Body of pancreas (tissue), 4 donors: ENCODE data around the gene CRACDL.

Experiments used
- POLR2A ChIP-seq, 3 donors: fragments of 450-650 bp; IDR thresholded peaks; one replicate each; pipeline ENCODE4 v1.6.1; 2016; ENCODE audit warnings: antibody characterized with exemption in 3 of 3, mild to moderate bottlenecking in 2 of 3
- TF ChIP-seq, protein P1 (sequence below), 7 experiments: fragments of 450-650 bp in 4 of 7; fragments of 200-600 bp in 3 of 7; sonication (generic) in 3 of 7; IDR thresholded peaks; one replicate each; pipeline ENCODE4 v1.5.1; 2016 to 2019; ENCODE audit warnings: antibody characterized with exemption in 7 of 7

- TF ChIP-seq, protein P1, sequence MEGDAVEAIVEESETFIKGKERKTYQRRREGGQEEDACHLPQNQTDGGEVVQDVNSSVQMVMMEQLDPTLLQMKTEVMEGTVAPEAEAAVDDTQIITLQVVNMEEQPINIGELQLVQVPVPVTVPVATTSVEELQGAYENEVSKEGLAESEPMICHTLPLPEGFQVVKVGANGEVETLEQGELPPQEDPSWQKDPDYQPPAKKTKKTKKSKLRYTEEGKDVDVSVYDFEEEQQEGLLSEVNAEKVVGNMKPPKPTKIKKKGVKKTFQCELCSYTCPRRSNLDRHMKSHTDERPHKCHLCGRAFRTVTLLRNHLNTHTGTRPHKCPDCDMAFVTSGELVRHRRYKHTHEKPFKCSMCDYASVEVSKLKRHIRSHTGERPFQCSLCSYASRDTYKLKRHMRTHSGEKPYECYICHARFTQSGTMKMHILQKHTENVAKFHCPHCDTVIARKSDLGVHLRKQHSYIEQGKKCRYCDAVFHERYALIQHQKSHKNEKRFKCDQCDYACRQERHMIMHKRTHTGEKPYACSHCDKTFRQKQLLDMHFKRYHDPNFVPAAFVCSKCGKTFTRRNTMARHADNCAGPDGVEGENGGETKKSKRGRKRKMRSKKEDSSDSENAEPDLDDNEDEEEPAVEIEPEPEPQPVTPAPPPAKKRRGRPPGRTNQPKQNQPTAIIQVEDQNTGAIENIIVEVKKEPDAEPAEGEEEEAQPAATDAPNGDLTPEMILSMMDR (IDR thresholded peaks at IDR 0.05) = no peak
- no peak for TF ChIP-seq POLR2A (IDR thresholded peaks at IDR 0.05)
These were observed 9.4 kb downstream of the CRACDL start for GRCh38 chr2:98926601-98927000.
